Activated CD8-positive, alpha-beta memory T cell treated with anti-CD3 and anti-CD28 coated beads for 4 hours (primary cell): ENCODE data around the gene CDC42EP3.

Experiments used
- DNase-seq, 2 donors: peaks; one replicate each; pipeline ENCODE4 v3.0.0-alpha.2; 2020; ENCODE audit warnings: low read depth in 2 of 2

The CDC42EP3 gene

GRCh38 chr2:37683921-37684780 is 12.7 kb upstream of the CDC42EP3 start:
- no peak for DNase-seq

- no peak for DNase-seq
Measured at GRCh38 chr2:37683241-37683640, 11.8 kb upstream of the CDC42EP3 start.

- DNase-seq, result no peak
Measured at GRCh38 chr2:37682473-37682872, 11.0 kb upstream of the CDC42EP3 start.

- DNase-seq, result no peak
Measured at GRCh38 chr2:37681587-37681986, 10.1 kb upstream of the CDC42EP3 start.

- no peak for DNase-seq
Measured at GRCh38 chr2:37679072-37679695, 7.7 kb upstream of the CDC42EP3 start.

- no peak for DNase-seq
Measured at GRCh38 chr2:37676274-37676673, 4.8 kb upstream of the CDC42EP3 start.

- DNase-seq, result no peak
Measured at GRCh38 chr2:37674946-37675345, 3.5 kb upstream of the CDC42EP3 start.

GRCh38 chr2:37672870-37673184 is 1.4 kb upstream of the CDC42EP3 start:
- no peak for DNase-seq

GRCh38 chr2:37672104-37672869 is 845 bp upstream of the CDC42EP3 start:
- DNase-seq, result peak in 1 of 2 donors; percentile 53

- DNase-seq, result no peak
Measured at GRCh38 chr2:37671816-37672103, 318 bp upstream of the CDC42EP3 start.

- no peak for DNase-seq
Measured at GRCh38 chr2:37670378-37671008, 949 bp downstream of the CDC42EP3 start.

GRCh38 chr2:37669446-37669845 is 2.0 kb downstream of the CDC42EP3 start:
- DNase-seq, result no peak

GRCh38 chr2:37667704-37668103 is 3.7 kb downstream of the CDC42EP3 start:
- no peak for DNase-seq

- DNase-seq, result no peak
Measured at GRCh38 chr2:37666772-37667171, 4.7 kb downstream of the CDC42EP3 start.

GRCh38 chr2:37665604-37666362 is 5.7 kb downstream of the CDC42EP3 start:
- no peak for DNase-seq

GRCh38 chr2:37665043-37665442 is 6.4 kb downstream of the CDC42EP3 start:
- no peak for DNase-seq

- DNase-seq, result no peak
Measured at GRCh38 chr2:37664231-37664643, 7.2 kb downstream of the CDC42EP3 start.

- no peak for DNase-seq
Measured at GRCh38 chr2:37663390-37663789, 8.1 kb downstream of the CDC42EP3 start.

- DNase-seq, result no peak
Measured at GRCh38 chr2:37659723-37660122, 11.7 kb downstream of the CDC42EP3 start.

- DNase-seq, result no peak
Measured at GRCh38 chr2:37658682-37659081, 12.8 kb downstream of the CDC42EP3 start.

- no peak for DNase-seq
Measured at GRCh38 chr2:37657471-37657870, 14.0 kb downstream of the CDC42EP3 start.
